SK-N-MC (cell line): Measurements from ENCODE around the gene ZDHHC7.

Source experiments
- DNase-seq: peaks from one replicate; pipeline ENCODE4 v3.0.0-alpha.2; 2011; ENCODE audit warnings: low read depth, low spot score
- H3K27ac ChIP-seq: fragments of 200-600 bp; sonication (generic); 2 replicates; pipeline ENCODE4 v1.5.1; 2016; ENCODE audit warnings: mixed run types
- H3K36me3 ChIP-seq: fragments of 200-600 bp; sonication (generic); 2 replicates; pipeline ENCODE4 v1.6.1; 2017; ENCODE audit warnings: antibody characterized with exemption, low read length, mixed read lengths; ENCODE audit not compliant: insufficient read depth
- H3K4me3 ChIP-seq: fragments of 200-600 bp; sonication (generic); 2 replicates; pipeline ENCODE4 v1.5.1; 2016
- H3K9ac ChIP-seq: fragments of 200-600 bp; sonication (generic); 2 replicates; pipeline ENCODE4 v1.8.0; 2017; ENCODE audit warnings: mixed run types, mixed read lengths; ENCODE audit not compliant: insufficient read length
- H3K9me3 ChIP-seq: fragments of 200-600 bp; sonication (generic); 2 replicates; pipeline ENCODE4 v1.6.1; 2017; ENCODE audit warnings: low read depth, mild to moderate bottlenecking, antibody characterized with exemption, low read length, moderate library complexity, mixed read lengths
- EZH2 ChIP-seq: fragments of 200-600 bp; sonication (generic); IDR thresholded peaks from one replicate; pipeline ENCODE4 v1.6.1; 2017; ENCODE audit warnings: antibody characterized with exemption
- FOXP2 ChIP-seq: optimal IDR thresholded peaks from 2 replicates; pipeline ENCODE3; 2011; ENCODE audit warnings: mild to moderate bottlenecking, moderate library complexity; ENCODE audit not compliant: insufficient read depth; ENCODE audit errors: extremely low read length, control extremely low read depth
- POLR2AphosphoS5 ChIP-seq: IDR thresholded peaks from 2 replicates; pipeline ENCODE4 v1.6.1; 2012; ENCODE audit warnings: mild to moderate bottlenecking, low read depth, low read length, borderline replicate concordance

ZDHHC7 gene

GRCh38 chr16:84993926-84994325 lies 17.4 kb downstream of the ZDHHC7 start:
- Histone ChIP-seq H3K36me3 (peaks cover 5% of the 10 kb centered on the region; the same call in 1 of the 2 replicates), H3K9me3 (no peaks in the 10 kb centered on the region), H3K4me3 (no peak overlapping the region), H3K9ac (no peak overlapping the region), H3K27ac (no peak overlapping the region)
- TF ChIP-seq FOXP2: no peak
- DNase-seq: no peak

GRCh38 chr16:84992717-84993075 lies 18.6 kb downstream of the ZDHHC7 start:
- H3K4me3 ChIP-seq: no peak overlapping the region
- TF ChIP-seq FOXP2 (no peak), EZH2 (no peak), POLR2AphosphoS5 (no peak)
- no peaks in the 10 kb centered on the region for H3K9me3 ChIP-seq
- no peak overlapping the region for H3K9ac ChIP-seq
- H3K27ac ChIP-seq: 0 out of 2 replicates have a peak overlapping the region, but pooled peaks have one; percentile 25
- peaks cover 5% of the 10 kb centered on the region; the same call in 1 of the 2 replicates for H3K36me3 ChIP-seq
- DNase-seq: no peak

- Histone ChIP-seq H3K4me3 (no peak overlapping the region), H3K36me3 (peaks cover 5% of the 10 kb centered on the region; the same call in 1 of the 2 replicates)
Observed at GRCh38 chr16:84990782-84991181, 20.6 kb downstream of the ZDHHC7 start.

DNA sequence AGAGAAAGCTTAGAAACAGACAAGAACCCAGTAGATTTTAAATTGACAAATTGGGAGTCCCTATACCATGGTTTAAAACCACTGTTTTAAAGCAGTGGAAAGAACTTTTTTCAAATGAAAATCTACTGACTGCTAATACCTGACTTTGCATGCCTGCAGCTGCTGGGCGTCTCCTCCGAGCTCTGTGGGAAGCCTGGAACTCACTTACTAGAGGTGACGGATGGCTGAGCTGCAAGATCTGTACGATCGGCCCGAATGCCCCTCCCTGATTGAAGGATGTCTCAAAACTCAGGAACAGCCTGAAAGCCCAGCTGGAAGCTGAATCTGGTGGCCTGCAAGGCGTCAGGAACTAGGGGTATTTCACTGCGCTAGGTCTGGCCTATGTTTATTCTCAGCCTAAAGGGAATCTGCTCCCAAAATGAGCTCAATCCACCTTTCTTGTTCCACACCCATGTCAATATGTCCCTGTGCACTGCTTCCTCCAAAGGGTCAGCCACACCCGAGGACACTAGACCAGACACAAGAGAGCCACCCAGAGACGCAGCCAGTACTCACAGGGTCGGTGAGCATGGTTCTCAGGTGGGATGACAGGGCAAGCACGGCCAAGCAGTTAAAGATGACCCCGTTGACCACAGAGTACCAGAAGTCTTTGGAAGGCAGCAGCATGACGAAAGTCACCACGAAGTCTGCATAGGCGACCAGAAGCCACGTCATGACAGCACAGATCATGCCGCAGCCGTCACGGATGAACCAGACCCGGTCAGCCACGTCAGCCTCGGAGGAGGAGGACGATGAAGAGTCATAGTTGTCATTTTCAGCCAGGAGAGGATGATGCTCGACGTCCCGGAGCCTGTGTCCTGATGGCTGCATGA lies 21.4 kb downstream of the ZDHHC7 start:
- no peak overlapping the region for H3K27ac ChIP-seq
- H3K9me3 ChIP-seq: no peaks in the 10 kb centered on the region
- H3K9ac ChIP-seq: no peak overlapping the region
- H3K4me3 ChIP-seq: no peak overlapping the region
- DNase-seq: no peak
- H3K36me3 ChIP-seq: peaks cover 5% of the 10 kb centered on the region; the same call in 1 of the 2 replicates
- TF ChIP-seq POLR2AphosphoS5: no peak
- TF ChIP-seq EZH2: no peak
- no peak for TF ChIP-seq FOXP2

More at GRCh38 chr16:84990782-84991181, 20.6 kb downstream of the ZDHHC7 start:
- DNase-seq: no peak
- H3K9ac ChIP-seq: no peak overlapping the region
- no peaks in the 10 kb centered on the region for H3K9me3 ChIP-seq
- no peak overlapping the region for H3K27ac ChIP-seq
- no peak for TF ChIP-seq FOXP2
- TF ChIP-seq EZH2: no peak
- TF ChIP-seq POLR2AphosphoS5: no peak

DNA sequence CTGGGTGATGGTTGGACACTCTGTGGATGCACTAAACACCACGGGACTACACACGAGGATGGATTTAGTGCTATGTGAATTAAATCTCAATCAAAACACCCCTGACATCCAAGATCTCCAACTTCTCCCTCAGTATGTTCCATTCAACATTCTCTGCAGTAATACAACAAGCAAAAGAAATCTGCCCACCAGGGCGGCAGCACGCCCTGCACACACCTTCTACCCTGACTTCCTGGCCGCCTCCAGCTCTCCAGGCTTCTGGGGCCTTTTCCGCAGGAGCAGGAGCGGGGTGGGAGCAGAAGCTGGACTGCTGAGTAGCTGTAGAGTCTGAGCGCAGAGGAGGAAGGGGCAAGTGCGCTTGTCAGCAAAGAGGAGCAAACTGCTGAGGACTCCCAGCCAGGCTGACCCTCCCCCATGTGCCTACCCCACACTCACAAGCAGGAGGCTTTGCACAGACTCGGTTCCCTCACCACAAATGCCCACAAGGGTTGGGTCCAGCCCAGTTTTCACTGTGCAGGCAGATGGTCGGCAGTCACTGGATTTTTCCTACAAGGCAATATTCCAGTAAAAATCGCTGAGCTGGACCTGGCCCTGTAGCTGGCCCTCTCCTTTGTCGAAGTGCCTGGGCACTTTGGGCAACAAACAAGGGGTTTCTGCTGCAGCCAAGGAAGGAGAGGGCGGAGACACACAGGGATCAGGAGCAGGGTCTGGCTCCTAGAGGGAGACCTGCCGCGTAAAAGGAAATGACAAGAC lies 22.8 kb downstream of the ZDHHC7 start:
- Histone ChIP-seq H3K9ac (no peak overlapping the region), H3K36me3 (peaks cover 5% of the 10 kb centered on the region; the same call in 1 of the 2 replicates), H3K9me3 (no peaks in the 10 kb centered on the region), H3K27ac (no peak overlapping the region), H3K4me3 (no peak overlapping the region)
- no peak for DNase-seq
- TF ChIP-seq EZH2 (no peak), FOXP2 (no peak), POLR2AphosphoS5 (no peak)

DNA sequence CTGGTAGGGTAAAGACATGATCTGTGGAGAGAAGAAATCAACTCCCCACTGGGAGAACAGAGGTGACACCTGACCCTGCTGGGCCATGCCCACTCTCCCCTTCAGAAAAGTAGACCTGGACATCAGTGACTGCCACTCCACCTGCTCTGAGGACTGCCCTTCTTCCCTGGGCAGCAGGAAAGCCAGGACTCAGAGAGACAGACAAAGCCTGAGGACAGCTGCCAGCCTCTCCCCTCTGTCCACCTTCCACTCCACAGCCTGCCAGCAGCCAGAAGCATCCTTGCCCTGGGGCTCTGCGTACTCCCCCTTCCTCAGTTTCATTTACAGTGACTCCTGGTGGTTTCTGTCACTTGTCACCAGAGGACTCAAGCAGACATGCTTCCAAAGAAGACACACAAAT lies 24.5 kb downstream of the ZDHHC7 start:
- peaks cover 5% of the 10 kb centered on the region; the same call in 1 of the 2 replicates for H3K36me3 ChIP-seq
- no peaks in the 10 kb centered on the region for H3K9me3 ChIP-seq
- H3K9ac ChIP-seq: no peak overlapping the region
- TF ChIP-seq EZH2 (no peak), FOXP2 (no peak), POLR2AphosphoS5 (no peak)
- no peak overlapping the region for H3K27ac ChIP-seq
- no peak for DNase-seq
- no peak overlapping the region for H3K4me3 ChIP-seq

DNA sequence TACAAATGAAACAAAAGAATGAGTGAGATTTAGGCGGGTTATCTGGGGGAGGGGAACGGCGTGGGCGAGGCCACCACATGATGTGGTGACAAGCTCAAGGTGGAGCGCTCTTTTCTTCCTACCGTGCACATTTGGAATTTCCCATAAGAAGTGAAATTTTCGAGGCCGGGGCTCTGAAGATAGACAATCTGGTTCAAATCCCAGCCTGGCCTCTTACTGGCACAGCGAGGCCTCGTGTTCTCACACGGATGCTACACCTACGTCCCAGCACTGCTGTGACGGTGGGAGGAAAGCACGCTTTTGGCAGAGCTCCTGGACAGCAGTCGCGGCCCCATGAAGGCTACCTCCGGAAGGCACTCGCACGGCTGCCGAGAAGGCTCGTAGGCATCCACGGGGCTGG lies 25.2 kb downstream of the ZDHHC7 start:
- Histone ChIP-seq H3K4me3 (no peak overlapping the region), H3K9ac (no peak overlapping the region), H3K9me3 (no peaks in the 10 kb centered on the region), H3K27ac (no peak overlapping the region), H3K36me3 (peaks cover 5% of the 10 kb centered on the region; the same call in 1 of the 2 replicates)
- DNase-seq: no peak
- no peak for TF ChIP-seq EZH2
- TF ChIP-seq FOXP2: no peak
- TF ChIP-seq POLR2AphosphoS5: no peak

DNA sequence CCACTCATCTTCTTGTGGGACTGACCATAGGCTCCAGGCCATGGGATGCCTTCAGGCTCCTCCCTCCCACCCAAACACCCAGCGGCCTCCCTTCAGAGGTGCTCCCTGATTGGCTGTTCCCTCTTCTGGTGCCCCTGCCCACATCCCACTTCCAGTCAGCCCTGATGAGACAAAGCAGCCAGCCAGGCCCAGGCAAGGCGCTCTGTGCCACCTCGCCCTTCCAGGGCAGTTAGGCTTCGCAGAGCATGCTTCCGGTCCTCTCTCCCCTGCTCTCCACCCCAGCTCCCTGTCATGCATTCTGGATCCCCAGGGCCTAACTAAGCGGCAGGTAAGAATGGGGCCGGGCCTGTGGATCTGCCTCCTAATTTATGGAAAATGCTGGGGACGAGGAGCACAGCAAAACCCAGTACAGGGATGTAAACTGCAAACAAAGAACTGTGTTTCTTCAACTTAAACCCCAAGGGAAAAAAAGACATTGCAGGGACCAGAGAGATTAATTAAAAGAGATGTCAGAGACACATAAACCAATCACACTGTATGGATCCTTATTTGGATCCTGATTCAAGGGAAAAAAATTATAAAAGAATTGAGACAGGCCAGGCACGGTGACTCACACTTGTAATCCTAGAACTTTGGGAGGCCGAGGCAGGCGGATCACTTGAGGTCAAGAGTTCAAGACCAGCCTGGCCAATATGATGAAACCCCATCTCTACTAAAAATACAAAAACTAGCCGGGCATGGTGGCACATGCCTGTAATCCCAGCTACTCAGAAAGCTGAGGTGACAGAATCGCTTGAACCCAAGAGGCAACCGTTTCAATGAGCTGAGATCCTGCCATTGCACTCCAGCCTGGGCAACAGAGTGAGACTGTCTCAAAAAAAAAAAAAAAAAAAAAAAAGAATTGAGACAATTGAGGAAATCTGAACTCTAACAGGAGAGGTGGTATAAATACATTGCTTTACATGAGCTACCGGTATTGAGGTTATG lies 26.0 kb downstream of the ZDHHC7 start:
- Histone ChIP-seq H3K27ac (no peak overlapping the region), H3K4me3 (no peak overlapping the region), H3K36me3 (peaks cover 5% of the 10 kb centered on the region; the same call in 1 of the 2 replicates), H3K9ac (no peak overlapping the region), H3K9me3 (no peaks in the 10 kb centered on the region)
- DNase-seq: no peak
- TF ChIP-seq FOXP2: no peak
- TF ChIP-seq EZH2: no peak
- no peak for TF ChIP-seq POLR2AphosphoS5
